T-helper 22 cell (primary cell): ENCODE data around the gene SYT7.

ENCODE experiments used
- DNase-seq: peaks from one replicate; pipeline ENCODE4 v3.0.0-alpha.2; 2020; ENCODE audit warnings: low read depth

SYT7 gene

DNA sequence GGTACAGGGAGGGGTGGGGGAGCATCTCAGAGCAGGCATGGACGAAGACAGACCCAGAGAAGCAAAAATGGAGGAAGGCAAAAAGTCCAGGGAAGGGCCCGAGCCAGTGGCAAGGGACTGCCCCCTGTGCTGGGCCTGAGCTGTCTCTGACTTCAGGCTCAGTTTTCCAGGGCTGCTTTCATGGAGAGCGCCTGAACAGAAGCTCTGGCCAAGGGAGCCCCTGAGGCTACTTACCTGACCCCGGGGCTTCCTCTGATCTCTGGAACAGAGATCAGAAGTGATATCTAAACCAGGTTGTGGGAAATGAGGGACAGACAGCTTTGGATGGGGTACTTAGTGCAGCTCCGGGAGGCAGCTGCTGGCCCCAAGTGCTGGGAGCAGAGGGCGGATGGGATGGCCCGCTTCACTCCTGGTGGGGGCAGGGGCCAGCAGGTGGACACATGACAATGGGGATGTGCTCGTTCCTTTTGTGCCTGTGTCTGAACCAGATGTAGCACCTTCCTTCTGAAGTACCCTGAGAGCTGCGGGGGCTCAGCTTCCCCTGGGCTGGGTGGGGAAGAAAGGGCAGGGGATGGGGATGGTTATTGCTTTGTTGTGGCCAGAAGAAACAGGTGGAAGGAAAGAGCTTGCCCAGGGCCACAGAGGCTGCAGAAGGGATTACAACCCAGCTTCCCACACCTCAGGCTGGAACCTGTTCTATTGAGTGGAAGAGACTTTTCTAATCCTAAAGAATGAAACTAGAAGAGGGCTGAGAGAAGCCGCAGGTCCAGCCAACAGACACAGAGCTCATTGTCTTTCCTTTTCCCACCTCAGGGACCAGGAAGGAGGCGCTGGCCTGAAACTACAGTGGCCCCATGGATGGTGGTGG, 66.6 kb downstream of the SYT7 start:
- no peak for DNase-seq

DNA sequence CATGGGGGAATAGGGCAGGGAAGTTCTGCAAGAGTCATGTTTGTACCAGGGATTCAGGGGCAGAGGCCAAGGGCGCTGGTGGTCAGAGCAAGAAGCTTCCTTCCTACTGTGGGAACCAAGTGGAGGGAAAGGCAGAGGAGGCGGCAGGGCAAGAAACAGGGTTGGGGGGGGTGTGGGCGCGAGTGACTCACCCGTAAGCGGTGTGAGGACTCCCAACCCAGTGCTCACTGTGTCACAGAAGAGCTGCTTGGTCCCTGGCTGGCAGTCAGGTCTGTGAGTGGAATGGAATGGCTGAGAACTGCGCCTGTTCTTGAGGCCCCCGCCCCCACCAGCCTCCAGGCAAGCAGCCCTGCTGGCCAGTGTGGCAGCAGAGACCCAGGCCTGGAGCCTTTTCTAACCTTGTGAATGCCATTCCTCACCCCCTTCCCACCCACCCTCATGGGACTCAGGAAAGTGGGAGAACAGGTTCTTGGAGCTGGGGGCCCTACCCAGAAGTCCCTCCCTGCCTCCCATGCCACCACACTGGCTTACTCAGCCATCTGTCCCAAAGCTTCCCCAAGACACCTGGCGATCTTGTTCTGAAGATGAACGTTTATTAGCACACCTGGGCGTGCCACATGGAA, 67.6 kb downstream of the SYT7 start:
- no peak for DNase-seq

DNA sequence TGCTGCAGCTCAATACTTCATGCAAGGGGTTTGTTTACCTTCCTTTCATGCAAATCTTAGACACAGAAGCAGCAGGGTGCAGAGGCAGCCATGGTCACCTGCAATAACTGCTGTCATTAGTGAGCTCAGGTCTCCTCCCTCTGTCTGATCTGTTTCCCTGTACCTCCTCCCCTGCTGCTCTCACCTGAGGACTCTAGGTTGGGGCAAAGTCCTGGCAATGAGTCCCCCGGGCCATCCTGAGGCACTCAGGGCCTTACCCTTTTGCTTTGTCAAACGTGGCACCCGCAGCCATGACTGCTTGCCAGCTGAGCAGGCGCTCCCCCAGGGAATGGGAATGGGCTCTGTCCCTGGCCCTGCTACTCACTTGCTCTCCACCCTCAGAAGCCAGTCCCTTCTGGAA, 68.4 kb downstream of the SYT7 start:
- DNase-seq = no peak

DNA sequence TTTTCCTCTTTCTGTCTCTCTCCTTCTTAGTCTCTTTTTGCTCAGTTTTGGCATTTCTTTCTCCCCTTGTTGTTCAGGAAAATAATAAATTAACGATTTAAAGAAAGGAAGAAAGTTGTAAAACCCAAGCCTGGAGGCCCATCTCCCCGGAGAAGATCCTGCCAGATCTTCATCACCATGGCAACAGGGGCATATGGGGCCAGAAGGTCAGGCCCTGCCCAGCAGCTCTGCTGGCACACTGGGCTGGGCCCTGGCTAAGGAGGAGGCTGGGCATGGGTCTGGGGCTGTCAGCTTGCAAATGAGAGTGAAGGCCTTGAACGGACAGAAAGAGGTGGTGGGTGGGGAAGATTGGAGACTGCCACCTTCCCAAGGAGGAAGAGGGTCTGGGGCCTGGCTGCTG, 69.5 kb downstream of the SYT7 start:
- DNase-seq = no peak

DNA sequence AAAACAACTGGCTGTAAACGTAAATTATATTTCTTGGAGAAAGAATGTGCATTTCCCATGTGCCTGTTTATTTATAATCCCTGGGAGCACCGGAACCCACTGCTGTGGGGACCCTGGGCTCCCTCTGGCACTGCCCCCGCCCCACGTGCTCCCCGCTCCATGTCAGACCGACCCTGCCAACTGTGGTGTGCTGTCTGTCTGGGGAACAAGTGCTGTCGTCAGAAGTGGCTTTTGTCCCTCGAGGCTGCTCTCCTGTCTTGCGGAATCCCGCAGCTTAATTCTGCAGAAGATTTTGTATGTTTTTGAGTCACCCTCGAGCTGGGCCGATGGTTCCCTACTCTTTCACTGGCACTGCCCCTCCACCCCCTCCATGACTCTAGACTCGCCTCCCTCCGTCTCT, 69.9 kb downstream of the SYT7 start:
- DNase-seq = no peak

DNA sequence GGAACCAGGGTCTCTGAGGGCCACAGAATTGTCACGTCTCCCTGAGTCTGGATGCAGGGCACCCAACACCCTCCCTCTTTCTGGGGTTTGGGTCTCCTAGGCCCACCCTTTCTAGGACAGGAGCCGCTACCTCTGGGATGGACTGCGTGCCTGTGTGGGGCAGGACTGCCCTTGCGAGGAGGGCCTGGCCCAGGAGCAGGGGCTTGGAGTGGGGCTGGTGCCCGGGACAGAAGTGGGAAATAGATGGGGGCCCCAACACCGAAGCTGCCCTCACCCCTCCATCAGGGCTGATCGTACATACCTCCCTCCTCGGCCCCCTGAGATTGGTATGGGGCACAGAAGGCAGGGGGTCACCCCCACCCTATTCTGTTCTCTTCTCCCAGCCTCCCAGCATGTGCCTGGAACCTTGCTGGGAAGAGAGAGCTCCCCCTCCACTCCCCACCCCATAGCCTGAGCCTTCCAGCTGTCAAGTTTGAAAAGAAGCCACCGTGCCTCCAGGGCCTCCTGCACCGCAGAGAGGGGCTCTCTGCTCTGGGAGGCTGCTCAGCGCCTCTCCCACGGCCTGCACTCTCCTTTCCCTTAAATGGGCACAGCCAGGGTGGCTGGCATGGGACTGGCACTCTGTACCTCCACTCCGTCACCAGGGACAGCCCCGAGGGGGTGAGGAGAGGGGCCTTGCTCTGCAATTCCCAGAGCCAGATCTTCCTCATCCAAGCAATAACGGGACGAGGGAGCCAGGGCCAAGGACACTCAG, 70.5 kb downstream of the SYT7 start:
- no peak for DNase-seq

DNA sequence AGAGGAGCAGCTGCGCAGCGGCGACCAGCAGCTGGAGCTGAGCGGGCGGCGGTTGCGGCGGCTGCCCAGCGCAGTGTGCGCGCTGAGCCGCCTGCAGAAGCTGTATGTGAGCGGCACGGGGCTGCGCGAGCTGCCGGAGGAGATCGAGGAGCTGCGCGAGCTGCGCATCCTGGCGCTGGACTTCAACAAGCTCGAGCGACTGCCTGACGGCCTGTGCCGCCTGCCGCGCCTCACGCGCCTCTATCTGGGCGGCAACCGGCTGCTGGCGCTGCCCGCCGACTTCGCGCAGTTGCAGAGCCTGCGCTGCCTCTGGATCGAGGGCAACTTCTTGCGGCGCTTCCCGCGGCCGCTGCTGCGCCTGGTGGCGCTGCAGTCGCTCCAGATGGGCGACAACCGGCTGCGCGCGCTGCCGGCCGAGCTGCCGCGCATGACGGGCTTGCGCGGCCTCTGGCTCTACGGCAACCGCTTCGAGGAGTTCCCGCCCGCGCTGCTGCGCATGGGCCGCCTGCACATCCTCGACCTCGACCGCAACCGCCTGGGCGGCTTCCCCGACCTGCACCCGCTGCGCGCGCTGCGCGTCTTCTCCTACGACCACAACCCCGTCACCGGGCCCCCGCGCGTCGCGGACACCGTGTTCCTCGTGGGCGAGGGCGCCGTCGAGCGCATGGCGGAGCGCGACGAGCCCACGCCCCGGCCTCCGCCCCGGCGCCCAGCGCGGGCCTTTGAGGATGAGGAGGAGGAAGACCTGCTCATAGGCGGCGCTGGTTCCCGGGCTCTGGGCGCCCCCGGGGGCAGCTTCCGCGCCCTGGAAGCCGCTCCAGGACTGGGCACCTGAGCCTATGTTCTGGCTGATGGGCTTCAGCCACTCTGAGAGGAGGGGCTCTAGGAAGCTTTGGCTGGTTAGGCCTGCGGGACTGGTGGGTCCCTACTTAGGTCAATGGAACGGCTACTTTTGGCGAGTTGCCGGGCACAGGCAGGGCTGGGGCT, 71.5 kb downstream of the SYT7 start:
- DNase-seq = peak; percentile 20

DNA sequence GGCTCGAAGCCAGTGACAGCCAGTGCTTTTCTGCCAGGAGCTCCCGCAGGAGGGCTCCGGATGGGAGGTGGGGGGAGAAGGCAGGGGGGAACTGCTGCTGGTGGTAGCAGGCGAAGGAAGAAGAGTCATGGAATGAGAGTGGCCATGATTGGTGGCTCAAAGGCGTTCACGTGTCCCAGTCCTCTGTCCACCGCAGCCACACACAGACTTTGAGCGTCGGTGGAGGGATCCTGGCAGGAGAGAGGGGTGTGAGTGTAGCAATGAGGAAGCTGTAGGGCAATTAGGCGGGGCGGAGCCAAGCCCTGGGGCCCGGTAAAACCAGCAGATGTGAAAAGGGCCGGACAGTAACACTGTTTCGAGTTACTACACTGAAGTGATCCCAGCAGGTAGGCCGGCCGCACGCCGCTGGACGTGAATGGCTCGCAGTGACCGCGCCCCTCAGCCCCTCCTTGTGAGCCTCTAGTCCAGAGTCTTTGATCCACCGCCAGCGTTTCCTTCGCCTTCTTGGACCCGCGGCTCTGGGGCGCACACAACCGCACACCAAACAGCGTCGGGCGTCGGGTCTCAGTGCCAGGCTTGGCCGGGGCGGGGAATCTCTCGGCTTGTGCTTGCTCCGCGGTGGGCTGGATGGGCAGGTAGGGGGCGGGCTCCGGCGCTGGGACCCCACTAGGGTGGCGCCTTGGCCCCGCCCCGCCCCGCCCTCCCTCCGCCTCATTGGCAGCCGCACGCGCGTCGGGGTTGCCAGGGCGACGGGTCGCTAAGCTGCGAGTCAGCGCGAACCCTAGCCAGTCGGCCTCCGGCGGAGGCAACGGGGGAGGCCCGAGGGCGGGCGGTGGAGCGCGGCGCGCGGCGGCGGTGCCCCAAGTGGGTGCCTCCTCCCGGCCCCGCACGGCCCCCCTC, 72.7 kb downstream of the SYT7 start, which contains the start of gene LRRC10B:
Gene LRRC10B (plus strand): TSS at position 788 of the 900 bp plus-strand sequence. CDS start 250 bp downstream, outside the sequence.
- no peak for DNase-seq

DNA sequence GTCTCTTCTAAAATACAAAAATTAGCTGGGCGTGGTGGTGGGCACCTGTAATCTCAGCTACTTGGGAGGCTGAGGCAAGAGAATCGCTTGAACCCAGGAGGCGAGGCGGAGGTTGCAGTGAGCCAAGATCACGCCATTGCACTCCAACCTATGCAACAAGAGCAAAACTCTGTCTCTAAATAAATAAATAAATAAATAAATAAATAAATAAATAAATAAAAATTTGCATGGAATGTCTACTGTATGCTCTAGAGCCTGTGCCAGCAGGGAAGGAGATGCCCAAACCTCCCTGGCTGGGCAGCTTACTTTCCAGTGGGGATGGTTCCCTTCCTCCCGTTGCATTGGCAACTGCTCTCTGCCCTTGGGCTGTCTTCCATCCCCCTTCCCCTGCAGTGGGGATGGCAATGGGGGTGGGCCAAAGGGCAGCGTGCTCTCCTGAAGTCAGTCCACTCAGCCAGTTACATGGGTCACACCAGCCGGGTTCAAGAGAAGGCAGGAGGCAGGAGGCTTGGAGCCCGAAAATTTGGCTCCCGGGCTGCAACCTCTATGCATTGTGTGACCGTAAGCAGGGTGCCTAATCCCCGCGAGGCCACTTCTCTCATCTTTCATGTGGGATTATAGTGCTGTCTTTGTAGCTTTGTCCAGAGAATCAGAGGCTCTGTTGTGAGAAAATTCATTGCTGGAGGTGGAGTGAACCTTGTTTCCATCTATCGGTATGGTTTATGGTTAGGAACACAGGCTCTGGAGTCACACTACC, 73.7 kb downstream of the SYT7 start:
- no peak for DNase-seq

DNA sequence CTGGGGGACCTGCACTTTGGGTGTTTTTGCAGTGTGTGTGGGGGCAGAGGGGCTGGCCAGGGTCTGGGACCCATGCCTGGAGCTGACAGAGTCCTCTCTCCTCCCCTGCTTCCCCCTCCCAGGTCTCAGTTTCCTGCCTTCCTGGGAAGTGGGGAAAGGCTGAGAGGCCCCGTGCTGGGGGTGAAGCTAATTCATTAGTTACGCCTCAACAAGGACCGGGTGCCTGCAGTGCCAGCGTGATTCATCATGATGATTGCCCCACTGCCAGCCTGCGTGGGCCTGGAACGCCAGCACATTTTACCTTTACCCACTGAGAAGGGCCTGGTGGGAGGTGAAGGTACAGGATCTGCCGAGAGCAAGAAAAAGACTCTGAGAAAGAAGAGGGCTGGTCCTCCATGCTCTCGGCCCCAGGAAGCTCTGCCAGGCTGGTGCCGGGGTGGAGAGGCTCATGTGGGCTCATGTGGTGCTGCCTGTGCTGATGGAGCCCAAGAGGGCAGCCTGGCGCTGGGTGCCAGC, 75.2 kb downstream of the SYT7 start:
- DNase-seq = no peak

DNA sequence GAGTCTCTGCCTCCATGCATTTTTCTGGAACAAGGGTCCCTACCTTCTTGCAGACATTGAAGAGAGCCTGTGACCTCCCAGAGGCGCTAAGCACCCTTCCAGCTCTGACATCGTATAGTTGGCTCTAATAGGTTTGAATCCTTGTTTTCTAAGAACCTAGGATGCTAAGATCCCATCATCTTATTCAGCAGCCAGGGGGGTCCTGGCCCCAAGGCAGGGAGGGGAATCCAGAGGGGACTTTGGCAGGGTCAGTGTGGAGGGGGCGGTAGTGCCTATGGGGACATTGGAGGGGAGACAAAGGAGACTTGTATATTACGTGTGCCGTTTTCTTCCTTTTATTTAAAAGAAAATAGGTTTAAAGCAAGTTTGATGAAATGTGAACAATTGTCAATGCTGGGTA, 75.8 kb downstream of the SYT7 start:
- DNase-seq = no peak

DNA sequence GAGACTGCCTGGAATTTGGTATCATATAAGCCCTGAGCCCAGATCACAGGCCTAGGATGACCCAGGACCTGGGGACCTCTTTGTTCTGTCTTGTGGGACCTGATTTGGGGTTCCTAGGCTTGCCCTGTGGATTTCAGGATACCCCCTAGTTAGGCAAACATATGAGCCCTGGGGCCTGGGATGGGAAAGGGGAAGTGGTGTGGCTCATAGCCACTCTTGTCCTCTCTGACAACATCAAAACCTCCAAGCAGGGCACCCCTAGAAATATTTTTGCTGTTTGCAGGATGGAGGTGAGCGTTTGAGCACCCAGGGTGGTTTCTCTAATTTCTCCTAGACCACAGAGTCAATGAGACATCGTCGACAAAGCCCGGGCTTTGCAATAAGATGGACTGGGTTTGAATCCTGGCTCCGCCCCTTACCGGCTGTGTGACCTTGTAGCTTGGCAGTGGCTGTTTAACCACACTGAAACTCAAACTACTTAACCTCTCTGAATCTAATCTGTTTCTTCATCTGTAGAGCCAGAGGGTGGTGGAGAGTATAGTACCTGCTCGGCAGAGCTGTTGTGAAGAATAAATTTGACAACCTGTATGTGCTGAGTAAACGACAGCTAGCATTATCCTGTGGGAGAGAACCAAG, 77.6 kb downstream of the SYT7 start:
- no peak for DNase-seq

DNA sequence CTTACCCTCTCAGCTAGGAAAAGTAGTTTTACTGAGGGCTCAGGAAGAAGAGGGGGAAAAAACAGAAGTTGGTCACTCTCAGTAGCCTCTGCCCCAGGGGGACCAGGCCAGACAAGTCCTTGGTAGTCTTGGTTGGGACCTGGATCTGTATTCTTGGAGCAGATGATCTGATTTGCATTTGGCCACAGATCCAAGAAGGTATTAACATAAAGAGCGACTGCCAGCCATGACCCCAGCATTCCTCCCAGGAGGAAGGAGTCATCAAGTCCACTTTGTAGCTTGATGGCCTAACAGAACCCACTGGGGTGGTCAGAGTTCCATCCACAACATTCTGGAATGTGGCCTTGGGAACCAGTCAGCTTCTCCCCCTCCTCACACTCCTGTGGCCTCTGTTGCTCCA, 78.4 kb downstream of the SYT7 start:
- DNase-seq = no peak

DNA sequence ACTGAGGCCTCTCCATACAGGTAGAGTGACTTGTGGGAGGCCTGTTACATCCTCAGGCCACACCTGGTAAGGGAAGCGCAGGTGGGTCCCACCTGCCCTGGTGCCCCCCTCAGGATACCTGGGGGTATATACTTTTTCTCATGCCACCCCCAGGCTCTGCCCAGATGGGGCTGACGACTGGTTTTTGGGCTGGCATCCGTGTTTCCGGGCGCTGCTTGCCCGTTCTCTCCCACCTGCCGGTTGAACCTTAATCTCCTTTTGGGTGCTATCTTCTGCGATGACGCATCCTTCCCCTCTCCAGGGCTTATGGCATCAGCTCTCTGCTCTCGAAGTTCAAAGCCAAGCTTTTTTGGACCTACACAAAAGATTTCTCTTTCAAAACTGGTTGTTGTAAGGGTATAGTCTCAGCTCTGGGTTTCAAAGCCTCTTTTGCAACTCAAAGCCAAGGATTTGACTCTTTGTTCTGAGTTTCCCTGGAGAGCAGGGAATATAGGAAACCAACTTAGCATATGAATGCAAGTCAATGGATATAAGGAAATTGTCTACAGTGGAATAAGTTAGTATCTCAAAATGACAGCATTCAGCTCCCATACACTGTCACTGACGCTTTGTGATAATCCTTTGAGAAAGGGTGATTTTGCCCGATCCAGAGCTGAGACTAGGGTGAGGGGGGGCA, 80.9 kb downstream of the SYT7 start:
- DNase-seq = no peak

DNA sequence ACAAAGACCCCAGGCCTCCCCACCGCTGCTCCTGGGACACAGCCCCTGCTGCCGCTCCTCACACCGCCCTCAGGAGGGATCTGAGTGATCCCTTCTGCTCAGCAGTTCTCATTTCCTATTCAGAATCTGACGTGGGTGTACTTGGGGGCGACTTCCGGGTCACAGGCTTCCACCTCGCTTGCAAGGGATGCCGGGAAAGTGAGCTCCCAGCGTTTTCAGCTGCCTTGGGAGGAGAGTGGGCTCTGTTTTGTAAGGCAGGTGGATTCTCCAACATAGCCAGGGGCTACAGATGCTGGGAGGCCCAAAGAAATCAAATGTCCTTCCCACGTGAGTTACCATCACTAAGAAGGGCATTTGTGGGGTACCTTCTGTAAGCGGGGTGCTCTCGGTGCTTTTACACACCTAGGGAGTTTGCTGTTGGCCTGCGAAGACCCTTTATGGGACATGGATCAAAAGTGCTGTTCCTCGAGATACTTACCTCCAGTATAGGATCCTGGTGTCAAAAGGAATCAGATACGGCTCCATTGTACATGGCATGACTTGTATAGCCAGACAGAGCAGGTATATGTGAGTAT, 82.0 kb downstream of the SYT7 start:
- DNase-seq = no peak

DNA sequence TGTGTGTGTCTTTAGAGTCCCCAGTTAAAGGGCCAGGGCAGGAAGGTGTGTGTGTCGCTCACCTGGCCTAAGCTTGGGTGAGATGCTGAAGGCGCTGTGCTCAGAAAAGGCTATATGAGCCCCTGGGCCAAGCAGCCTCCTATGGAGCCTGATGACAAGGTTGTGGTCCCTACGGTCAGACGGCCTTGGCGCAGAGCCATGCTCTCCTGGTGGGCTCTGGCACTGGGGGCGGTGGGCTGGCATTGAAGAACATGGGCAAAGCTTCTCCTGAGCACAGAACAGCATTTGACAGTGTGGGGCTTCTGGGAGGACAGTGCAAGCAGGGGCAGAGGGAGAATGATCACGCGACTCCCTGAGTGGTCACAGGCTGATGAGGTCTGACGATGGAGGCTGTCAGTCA, 83.0 kb downstream of the SYT7 start:
- DNase-seq = no peak

DNA sequence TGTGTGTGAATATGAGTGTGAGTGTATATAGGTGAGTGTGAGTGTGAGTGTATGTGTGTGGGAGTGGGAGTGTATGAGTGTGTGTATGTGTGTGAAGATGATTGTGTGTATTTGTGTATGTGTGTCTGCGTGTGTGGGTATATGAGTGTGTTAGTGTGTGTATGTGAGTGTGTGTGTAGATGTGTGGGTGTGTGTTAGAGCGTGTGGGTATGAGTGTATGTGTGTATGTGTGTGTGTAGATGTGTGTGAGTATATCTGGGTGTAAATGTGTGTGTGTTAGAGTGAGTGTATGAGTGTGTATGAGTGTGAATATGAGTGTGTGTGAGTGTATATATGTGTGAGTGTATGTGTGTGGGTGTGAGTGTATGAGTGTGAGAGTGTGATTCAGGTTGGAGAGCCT, 83.4 kb downstream of the SYT7 start:
- DNase-seq = no peak
